ENCODE results near the gene RNU6-9.

- no peak for TF ChIP-seq CEBPB (IDR thresholded peaks at IDR 0.05; ENCODE audit: borderline replicate concordance, low read depth, low read length)
- no peak for TF ChIP-seq DPF2 (CRISPR knock-in tag; IDR thresholded peaks at IDR 0.05; ENCODE audit: borderline replicate concordance, low read depth)
- TF ChIP-seq ZNF772 (CRISPR knock-in tag; IDR thresholded peaks at IDR 0.05): no peak
- TF ChIP-seq ZNF331 (CRISPR knock-in tag; IDR thresholded peaks at IDR 0.05): no peak
- no peak for TF ChIP-seq CTCF (CRISPR knock-in tag; IDR thresholded peaks at IDR 0.05)
- TF ChIP-seq PATZ1 (CRISPR knock-in tag; IDR thresholded peaks at IDR 0.05): no peak
- no peak for TF ChIP-seq ZNF629 (CRISPR knock-in tag; conservative IDR thresholded peaks at IDR 0.05)
- TF ChIP-seq ZSCAN20 (CRISPR knock-in tag; IDR thresholded peaks at IDR 0.05; ENCODE audit: borderline replicate concordance): no peak
Observed at GRCh38 chr19:936175-936546, 42.9 kb downstream of the RNU6-9 start.

Measured in HepG2 (cell line).